Activated CD4-positive, alpha-beta memory T cell treated with anti-CD3 and anti-CD28 coated beads for 36 hours (primary cell): ENCODE data around the gene TRIP10. TPM values are rescaled to one million over a fixed set of nuclear protein-coding genes. Genes with fewer than 3 reads are reported as not detected.
"Not testable (repeated sequence)": the region's sequence is repeated elsewhere in the genome, so short reads cannot be mapped to it uniquely, and the experiment has no call there.

Source experiments
- CTCF ChIA-PET: fragments of 350-600 bp; sonication (Branson Sonifier 250); formaldehyde crosslinking; loops from one replicate; lab custom pipeline; 2021; ENCODE audit warnings: antibody characterized with exemption, inconsistent platforms; lab: Charles Lee
- POLR2A ChIA-PET: fragments of 350-600 bp; sonication (Branson Sonifier 250); formaldehyde crosslinking; loops from one replicate; lab custom pipeline; 2021; ENCODE audit warnings: antibody characterized with exemption; lab: Charles Lee
- DNase-seq: peaks from one replicate; pipeline ENCODE4 v3.0.0-alpha.2; 2020
- H3K27ac Mint-ChIP-seq: one replicate; pipeline ENCODE4 v1.8.0; 2021; ENCODE audit warnings: mixed read lengths
- H3K27me3 Mint-ChIP-seq: one replicate; pipeline ENCODE4 v1.8.0; 2021; ENCODE audit warnings: mixed read lengths
- H3K36me3 Mint-ChIP-seq: one replicate; pipeline ENCODE4 v1.8.0; 2021; ENCODE audit warnings: mixed read lengths
- H3K4me1 Mint-ChIP-seq: one replicate; pipeline ENCODE4 v1.8.0; 2021; ENCODE audit warnings: low read depth, mixed read lengths
- H3K4me3 Mint-ChIP-seq: one replicate; pipeline ENCODE4 v1.8.0; 2021; ENCODE audit warnings: mild to moderate bottlenecking, mixed read lengths
- H3K9me3 Mint-ChIP-seq: one replicate; pipeline ENCODE4 v1.8.0; 2021; ENCODE audit warnings: mixed read lengths
- intact Hi-C: fragments of 100-400 bp; cut with micrococcal nuclease; formaldehyde crosslinking; loops from one replicate; pipeline ENCODE4 v1.15.1; 2023
- total RNA-seq, 2 experiments: library from RNA; stranded (reverse); gene quantifications; one replicate each; pipeline ENCODE4 v1.2.3, GENCODE V29; 2021

Gene TRIP10
- total RNA-seq, 2 experiments from 2014 or later, result 55.9 to 56.2 TPM

DNA sequence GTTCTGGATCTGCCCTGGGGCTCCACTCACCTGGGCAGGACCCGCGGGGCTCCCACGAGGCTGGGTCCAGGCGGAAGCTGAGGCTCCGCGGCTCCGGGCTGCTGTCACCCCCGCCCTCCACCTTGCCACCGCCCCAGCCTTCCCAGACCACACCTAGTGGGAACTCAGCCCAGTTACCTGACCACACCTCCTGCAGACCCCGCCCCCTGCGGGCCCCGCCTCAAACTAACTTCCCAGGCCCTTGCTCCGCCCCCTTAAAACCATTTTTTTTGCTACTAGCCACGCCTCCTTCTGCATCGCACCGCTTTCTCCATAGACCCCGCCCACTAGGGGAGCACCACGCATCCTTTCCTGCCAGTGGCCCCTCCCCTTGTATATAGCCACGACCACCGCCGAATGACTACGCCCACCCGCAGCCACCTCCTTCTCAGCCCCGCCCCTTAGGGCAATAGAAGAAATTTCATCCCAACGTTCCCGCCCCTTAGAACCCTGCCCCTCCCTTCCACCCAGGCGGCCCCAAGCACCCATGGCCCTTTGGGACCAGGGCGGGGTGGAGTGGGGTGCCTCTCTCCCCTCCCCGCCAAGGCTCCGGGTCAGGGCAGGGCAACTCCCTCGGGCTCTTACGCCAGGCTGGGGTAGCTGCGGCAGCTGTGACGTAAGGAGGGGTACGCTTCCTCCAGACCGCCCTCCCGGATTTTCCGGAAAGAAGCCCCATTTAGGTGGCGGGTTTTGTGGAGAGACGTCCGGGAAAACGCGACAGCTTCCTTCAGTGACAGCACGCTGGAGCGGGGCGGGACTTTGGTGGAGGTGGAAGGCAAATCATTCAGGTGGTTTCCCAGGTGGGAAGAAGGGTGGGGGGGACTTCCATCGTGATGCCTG is 28.1 kb downstream of the TRIP10 start, which contains the start of gene SH2D3A:
Gene SH2D3A (minus strand): TSS at position 79 of the 879 bp plus-strand sequence. CDS start 3,687 bp downstream, outside the sequence.
- peaks cover 39% of the 10 kb centered on the region for H3K4me1 Mint-ChIP-seq
- peak within 1 kb of the TSS; percentile 85 for H3K4me3 Mint-ChIP-seq
- DNase-seq, result peak; percentile 97
- ChIA-PET CTCF (interaction anchor here (0.7 to 5.8 kb wide), 7 partner anchors 14 to 251 kb away, joined by 3 to 51 read pairs (median 5); partner anchors contain the start of gene GPR108), POLR2A (interaction anchor here (0.5 to 1.9 kb wide), 6 partner anchors 28 to 581 kb away, joined by 3 to 14 read pairs (median 4); partner anchors contain the start of gene TRIP10)
- H3K36me3 Mint-ChIP-seq, result no peaks in the 10 kb centered on the region
- no peaks in the 10 kb centered on the region for H3K27me3 Mint-ChIP-seq
- intact Hi-C loops, result loop anchor here (1.0 to 5.0 kb wide), 7 partner anchors 14 to 342 kb away; partner anchors contain the start of gene GPR108
- H3K9me3 Mint-ChIP-seq, result no peaks in the 10 kb centered on the region
- peak within 1 kb of the TSS; percentile 92 for H3K27ac Mint-ChIP-seq

DNA sequence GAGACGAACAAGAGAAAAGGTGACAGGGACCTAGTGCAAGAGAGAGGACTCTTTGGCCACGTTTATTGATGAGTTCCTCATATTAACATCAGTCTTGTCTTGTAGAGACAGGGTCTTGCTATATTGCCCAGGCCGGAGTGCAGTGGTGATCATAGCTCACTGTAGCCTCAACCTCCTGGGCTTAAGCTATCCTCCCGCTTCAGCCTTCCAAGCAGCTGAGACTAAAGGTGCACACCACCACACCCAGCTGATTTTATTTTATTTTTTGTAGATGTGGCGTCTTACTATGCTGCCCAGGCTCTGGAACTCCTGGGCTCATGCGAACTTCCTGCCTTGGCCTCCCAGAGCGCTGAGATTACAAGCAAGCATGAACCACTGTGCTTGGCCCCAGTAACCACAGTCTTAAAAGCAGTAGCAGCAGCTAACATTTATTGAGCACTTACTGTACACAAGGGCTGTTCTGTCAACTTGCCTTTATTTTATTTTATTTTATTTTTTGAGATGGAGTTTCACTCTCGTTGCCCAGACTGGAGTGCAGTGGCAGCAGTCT is 28.8 kb downstream of the TRIP10 start:
- Mint-ChIP-seq H3K36me3 (peaks cover under 1% of the 10 kb centered on the region), H3K4me3 (peak overlapping the region; percentile 85), H3K27me3 (no peaks in the 10 kb centered on the region), H3K4me1 (peaks cover 39% of the 10 kb centered on the region), H3K27ac (peak overlapping the region; percentile 92), H3K9me3 (no peaks in the 10 kb centered on the region)
- DNase-seq, result peak; percentile 38
- intact Hi-C loops, result loop anchor here (5.0 kb wide), 1 partner anchor 251 kb away; no protein-coding TSS in a partner anchor
- POLR2A ChIA-PET, result interaction anchor here (1.2 to 1.9 kb wide), 3 partner anchors 30 to 45 kb away, joined by 5 to 14 read pairs (median 6); no protein-coding TSS in a partner anchor
- CTCF ChIA-PET, result interaction anchor here (0.6 to 5.8 kb wide), 7 partner anchors 14 to 252 kb away, joined by 3 to 51 read pairs (median 4); partner anchors contain the start of gene GPR108

DNA sequence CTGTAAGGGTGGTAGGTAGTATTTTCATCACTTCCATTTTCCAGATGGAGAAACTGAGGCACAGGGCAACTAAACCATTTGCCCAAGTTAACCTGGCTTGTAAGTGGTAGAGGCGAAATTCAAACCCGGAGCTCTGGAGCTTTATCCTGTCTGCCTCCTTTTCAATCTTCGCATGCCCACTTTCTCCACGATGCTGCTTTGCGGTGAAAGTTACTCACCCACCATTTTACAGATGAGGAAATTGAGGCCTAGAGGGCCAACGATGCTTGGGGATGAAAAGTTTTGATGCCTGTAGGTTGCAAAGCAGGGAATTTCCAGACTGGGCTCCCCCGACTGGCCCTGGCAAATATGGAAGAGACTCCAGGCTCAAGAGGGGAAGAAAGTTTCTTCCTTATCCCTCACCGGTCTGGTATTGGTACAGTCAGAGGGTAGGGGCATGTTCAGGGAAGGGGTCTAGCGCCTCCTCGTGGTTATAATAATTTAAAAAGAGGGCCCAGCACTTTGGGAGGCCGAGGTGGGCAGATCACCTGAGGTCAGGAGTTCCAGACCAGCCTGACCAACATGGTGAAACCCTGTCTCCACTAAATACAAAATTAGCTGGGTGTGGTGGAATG is 29.6 kb downstream of the TRIP10 start:
- ChIA-PET POLR2A (interaction anchor here (1.7 to 1.9 kb wide), 2 partner anchors 31 to 32 kb away, joined by 6 to 14 read pairs; no protein-coding TSS in a partner anchor), CTCF (interaction anchor here (0.6 to 5.8 kb wide), 7 partner anchors 31 to 252 kb away, joined by 3 to 51 read pairs (median 4); partner anchors contain the start of gene GPR108)
- Mint-ChIP-seq H3K36me3 (peaks cover 6% of the 10 kb centered on the region), H3K4me3 (no peak overlapping the region), H3K9me3 (no peaks in the 10 kb centered on the region), H3K27me3 (no peaks in the 10 kb centered on the region), H3K4me1 (peaks cover 43% of the 10 kb centered on the region), H3K27ac (peak overlapping the region; percentile 76)
- DNase-seq, result peak; percentile 36
- intact Hi-C loops, result loop anchor here (5.0 kb wide), 1 partner anchor 252 kb away; no protein-coding TSS in a partner anchor

DNA sequence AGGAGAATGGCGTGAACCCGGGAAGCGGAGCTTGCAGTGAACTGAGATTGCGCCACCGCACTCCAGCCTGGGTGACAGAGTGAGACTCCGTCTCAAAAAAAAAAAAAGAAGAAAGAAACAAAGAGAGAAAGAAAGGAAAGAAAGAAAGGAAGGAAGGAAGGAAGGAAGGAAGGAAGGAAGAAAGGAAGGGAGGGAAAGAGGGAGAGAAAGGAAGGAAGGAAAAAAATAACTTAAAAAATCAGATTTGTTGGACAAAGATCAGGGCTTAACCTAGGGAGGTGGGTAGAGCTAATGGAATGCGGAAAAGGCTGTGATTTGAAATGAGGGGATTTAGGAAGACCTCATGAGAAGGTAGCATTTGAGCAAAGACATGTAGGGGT is 32.2 kb downstream of the TRIP10 start:
- Mint-ChIP-seq H3K4me3 (peak overlapping the region; percentile 96), H3K4me1 (peaks cover 43% of the 10 kb centered on the region), H3K36me3 (peaks cover 24% of the 10 kb centered on the region), H3K27ac (peak overlapping the region; percentile 95)
- H3K27me3 Mint-ChIP-seq, H3K9me3 Mint-ChIP-seq, DNase-seq: not testable (repeated sequence)
- CTCF ChIA-PET, result interaction anchor here (0.8 to 4.0 kb wide), 11 partner anchors 20 to 255 kb away, joined by 3 to 38 read pairs (median 6); partner anchors contain the start of gene GPR108
- POLR2A ChIA-PET, result interaction anchor here (1.4 to 5.8 kb wide), 6 partner anchors 11 to 102 kb away, joined by 4 to 59 read pairs (median 5); partner anchors contain the start of gene GPR108
- intact Hi-C loops, result loop anchor here (1.0 kb wide), 2 partner anchors 30 to 91 kb away; no protein-coding TSS in a partner anchor

- ChIA-PET CTCF (interaction anchor here (0.6 to 4.0 kb wide), 20 partner anchors 9 to 411 kb away, joined by 3 to 38 read pairs (median 4); partner anchors contain the start of genes CLPP and GPR108), POLR2A (interaction anchor here (0.6 to 5.8 kb wide), 12 partner anchors 11 to 108 kb away, joined by 3 to 59 read pairs (median 5); partner anchors contain the start of gene GPR108)
- peak; percentile 91 for DNase-seq
- Mint-ChIP-seq H3K4me3 (peak within 1 kb of the TSS; percentile 96), H3K36me3 (peaks cover 28% of the 10 kb centered on the region), H3K4me1 (peaks cover 47% of the 10 kb centered on the region), H3K9me3 (no peaks in the 10 kb centered on the region), H3K27me3 (no peaks in the 10 kb centered on the region), H3K27ac (peak within 1 kb of the TSS; percentile 95)
- intact Hi-C loops, result loop anchor here (1.0 kb wide), 2 partner anchors 29 to 90 kb away; no protein-coding TSS in a partner anchor
Observed at GRCh38 chr19:6772028-6772865, 32.8 kb downstream of the TRIP10 start, which contains the start of gene VAV1. VAV1 (plus strand) TSS chr19:6772708; CDS start chr19:6772808, 100 bp downstream.

DNA sequence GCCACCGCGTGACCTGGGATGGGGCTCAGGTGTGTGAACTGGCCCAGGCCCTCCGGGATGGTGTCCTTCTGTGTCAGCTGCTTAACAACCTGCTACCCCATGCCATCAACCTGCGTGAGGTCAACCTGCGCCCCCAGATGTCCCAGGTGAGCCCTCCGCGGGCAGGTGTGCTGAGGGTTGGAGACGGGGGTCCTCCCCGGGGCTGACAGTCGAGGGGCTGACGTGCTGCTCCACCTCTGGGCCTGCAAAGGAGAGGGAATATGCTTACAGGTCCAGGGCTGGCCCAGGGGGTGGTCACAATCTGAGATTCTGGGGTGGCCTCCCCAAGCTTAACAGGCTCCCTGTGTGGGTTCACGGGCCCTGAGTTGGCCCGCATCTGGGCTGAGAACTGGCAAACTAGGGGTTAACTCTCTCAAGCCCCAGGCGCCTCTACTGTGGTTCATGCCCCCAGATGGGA is 33.4 kb downstream of the TRIP10 start:
- peaks cover 31% of the 10 kb centered on the region for H3K36me3 Mint-ChIP-seq
- POLR2A ChIA-PET, result interaction anchor here (0.6 to 5.8 kb wide), 12 partner anchors 12 to 109 kb away, joined by 3 to 59 read pairs (median 5); partner anchors contain the start of gene GPR108
- intact Hi-C loops, result loop anchor here (1.0 kb wide), 2 partner anchors 28 to 89 kb away; no protein-coding TSS in a partner anchor

DNA sequence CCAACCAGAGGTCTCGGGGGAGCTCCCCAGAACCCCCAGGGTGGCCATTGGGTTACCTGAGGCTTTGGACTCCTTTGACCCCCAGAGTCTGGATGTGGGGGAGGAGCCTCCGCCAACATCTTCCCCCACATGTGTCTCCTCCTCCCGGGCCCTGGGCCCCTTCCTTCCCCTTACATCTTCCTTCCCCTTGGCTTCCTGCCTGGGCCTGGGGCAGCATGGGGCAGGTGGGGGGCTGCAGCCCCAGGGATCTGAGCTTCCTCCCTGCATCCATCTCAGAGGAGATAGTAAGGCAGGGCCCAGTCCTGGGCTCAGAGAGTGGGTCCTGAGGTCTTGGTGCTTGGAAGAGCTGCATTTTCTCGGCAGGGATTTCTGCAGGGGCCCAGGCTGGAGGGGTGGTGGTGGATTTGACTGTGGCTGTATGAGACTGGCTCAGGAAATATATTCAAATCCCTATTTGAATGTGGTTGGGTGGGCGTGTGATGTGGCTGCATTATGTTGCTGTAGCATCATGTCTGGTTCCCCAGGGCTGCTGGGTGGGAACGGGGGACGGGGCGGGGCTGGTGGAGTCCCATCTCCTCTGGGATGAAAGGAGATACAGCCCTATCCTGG is 33.9 kb downstream of the TRIP10 start:
- intact Hi-C loops, result no loop called here

More for the DNA sequence above, 33.4 kb downstream of the TRIP10 start:
- Mint-ChIP-seq H3K4me3 (peak overlapping the region; percentile 96), H3K27ac (peak overlapping the region; percentile 95), H3K9me3 (no peaks in the 10 kb centered on the region), H3K4me1 (peaks cover 51% of the 10 kb centered on the region), H3K27me3 (no peaks in the 10 kb centered on the region)
- no peak for DNase-seq
- CTCF ChIA-PET, result interaction anchor here (0.6 to 4.0 kb wide), 19 partner anchors 8 to 412 kb away, joined by 3 to 38 read pairs (median 4); partner anchors contain the start of genes CLPP and GPR108

DNA sequence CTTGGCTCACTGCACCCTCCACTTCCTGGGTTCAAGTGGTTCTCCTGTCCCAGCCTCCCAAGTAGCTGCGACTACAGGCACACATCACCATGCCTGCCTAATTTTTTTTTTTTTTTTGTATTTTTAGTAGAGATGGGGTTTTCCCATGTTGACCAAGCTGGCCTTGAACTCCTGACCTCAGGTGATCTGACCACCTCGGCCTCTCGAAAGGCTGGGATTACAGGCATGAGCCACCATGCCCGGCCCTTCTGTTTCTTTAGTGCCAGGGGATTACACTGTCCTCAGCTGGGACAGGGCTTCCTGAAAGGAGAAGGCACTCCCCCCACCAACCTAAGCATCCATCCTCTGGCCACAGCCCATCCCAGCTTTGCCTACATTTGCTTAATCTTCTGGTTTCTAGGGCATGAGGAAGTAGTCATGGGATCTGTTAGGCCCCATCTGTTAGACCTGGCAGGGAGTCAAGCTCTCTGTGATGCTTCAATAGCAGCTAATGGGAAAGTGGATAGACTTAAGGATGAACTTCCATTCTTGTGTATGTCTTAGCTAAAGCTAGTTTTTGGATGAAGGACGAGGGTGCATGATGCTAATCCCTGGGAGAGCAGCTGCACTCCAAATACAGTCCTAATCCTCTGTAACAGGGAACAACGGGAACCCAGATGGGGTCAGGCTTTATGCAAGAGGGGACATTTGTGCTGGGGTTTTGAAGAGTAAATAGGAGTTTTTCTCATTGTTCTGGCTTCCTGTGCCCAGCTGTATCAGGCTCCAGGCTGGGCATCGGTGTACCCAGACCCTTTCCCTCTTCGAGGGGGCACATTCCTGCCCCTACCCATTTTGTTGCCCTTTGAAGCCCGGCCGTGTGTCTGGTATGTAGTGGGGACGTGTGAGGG is 35.6 kb downstream of the TRIP10 start:
- no peaks in the 10 kb centered on the region for H3K27me3 Mint-ChIP-seq
- CTCF ChIA-PET, result interaction anchor here (1.5 kb wide), 1 partner anchor 38 kb away, joined by 7 read pairs; no protein-coding TSS in a partner anchor
- H3K4me3 Mint-ChIP-seq, result peak overlapping the region; percentile 50
- peak overlapping the region; percentile 42 for H3K27ac Mint-ChIP-seq
- no peak for DNase-seq
- H3K36me3 Mint-ChIP-seq, result peaks cover 35% of the 10 kb centered on the region
- H3K4me1 Mint-ChIP-seq, result peaks cover 53% of the 10 kb centered on the region
- intact Hi-C loops, result no loop called here
- POLR2A ChIA-PET, result interaction anchor here (0.7 to 5.8 kb wide), 2 partner anchors 22 to 27 kb away, joined by 4 to 59 read pairs; no protein-coding TSS in a partner anchor
- H3K9me3 Mint-ChIP-seq, result no peaks in the 10 kb centered on the region

More for the DNA sequence above, 33.9 kb downstream of the TRIP10 start:
- peaks cover 51% of the 10 kb centered on the region for H3K4me1 Mint-ChIP-seq
- ChIA-PET CTCF (interaction anchor here (0.6 to 4.0 kb wide), 10 partner anchors 17 to 191 kb away, joined by 3 to 38 read pairs (median 6); partner anchors contain the start of gene GPR108), POLR2A (interaction anchor here (0.7 to 5.8 kb wide), 8 partner anchors 12 to 110 kb away, joined by 3 to 59 read pairs (median 6); no protein-coding TSS in a partner anchor)
- H3K27ac Mint-ChIP-seq, result peak overlapping the region; percentile 95
- peak; percentile 79 for DNase-seq
- H3K9me3 Mint-ChIP-seq, result no peaks in the 10 kb centered on the region
- H3K36me3 Mint-ChIP-seq, result peaks cover 35% of the 10 kb centered on the region
- no peaks in the 10 kb centered on the region for H3K27me3 Mint-ChIP-seq
- H3K4me3 Mint-ChIP-seq, result peak overlapping the region; percentile 96

DNA sequence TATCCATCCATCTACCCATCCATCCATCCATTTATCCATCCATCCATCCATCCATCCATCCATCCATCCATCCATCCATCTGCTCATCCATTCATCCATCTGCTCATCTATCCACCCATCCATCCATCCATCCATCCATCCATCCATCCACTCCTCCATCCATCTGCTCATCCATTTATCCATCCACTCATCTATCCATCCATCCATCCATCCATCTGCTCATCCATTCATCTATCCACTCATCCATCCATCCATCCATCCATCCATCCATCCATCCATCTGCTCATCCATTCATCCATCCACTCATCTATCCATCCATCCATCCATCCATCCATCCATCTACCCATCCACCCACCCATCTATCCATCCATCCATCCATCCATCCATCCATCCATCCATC is 36.6 kb downstream of the TRIP10 start:
- H3K9me3 Mint-ChIP-seq, CTCF ChIA-PET, DNase-seq, intact Hi-C loops, H3K27ac Mint-ChIP-seq, H3K4me3 Mint-ChIP-seq, H3K27me3 Mint-ChIP-seq: not testable (repeated sequence)
- POLR2A ChIA-PET, result interaction anchor here (5.8 kb wide), 1 partner anchor 26 kb away, joined by 59 read pairs; no protein-coding TSS in a partner anchor
- Mint-ChIP-seq H3K36me3 (peaks cover 35% of the 10 kb centered on the region), H3K4me1 (peaks cover 57% of the 10 kb centered on the region)
